ENCODE results near the gene CYTH1. TPM values are rescaled to one million over a fixed set of nuclear protein-coding genes. Genes with fewer than 3 reads are reported as not detected.

The CYTH1 gene
- total RNA-seq, 6 donors from 2014 or later: 113 to 295 (median 121) TPM

- Histone ChIP-seq H3K4me3 (no peak overlapping the region), H3K4me1 (peaks cover 44 to 80% (median 56%) of the 10 kb centered on the region in 4 donors), H3K36me3 (no peaks in the 10 kb centered on the region), H3K27me3 (no peaks in the 10 kb centered on the region), H3K27ac (peak overlapping the region; percentile 74 to 88 (median 84)), H3K9me3 (no peaks in the 10 kb centered on the region)
- peak; percentile 44 to 79 for TF ChIP-seq POLR2AphosphoS5 (IDR thresholded peaks at IDR 0.05)
- TF ChIP-seq POLR2A (IDR thresholded peaks at IDR 0.05): peak in 1 of 4 donors; percentile 67
- no peak for TF ChIP-seq CTCF (IDR thresholded peaks at IDR 0.05)
- no peak for TF ChIP-seq EP300 (IDR thresholded peaks at IDR 0.05)
- ATAC-seq (ENCODE audit: low FRiP score in 2 of 2) (peak; percentile 90 to 91), DNase-seq (peak in 1 of 2 donors; percentile 88)
- WGBS, 2 donors: 46 to 57% methylated on average over 8 of the region's 8 CpGs
Observed at GRCh38 chr17:78748730-78749317, 33.2 kb downstream of the CYTH1 start.

- DNase-seq (peak in 1 of 2 donors; percentile 55), ATAC-seq (ENCODE audit: low FRiP score in 2 of 2) (peak in 1 of 2 donors; percentile 55)
- H3K27ac ChIP-seq: peak overlapping the region; percentile 63 to 88 (median 84)
- peaks cover 44 to 73% (median 56%) of the 10 kb centered on the region in 4 donors for H3K4me1 ChIP-seq
- no peaks in the 10 kb centered on the region for H3K36me3 ChIP-seq
- WGBS, 2 donors: 40 to 48% methylated on average over 6 of the region's 6 CpGs
- no peaks in the 10 kb centered on the region for H3K9me3 ChIP-seq
- H3K27me3 ChIP-seq: no peaks in the 10 kb centered on the region
- no peak overlapping the region for H3K4me3 ChIP-seq
- no peak for TF ChIP-seq POLR2AphosphoS5 (IDR thresholded peaks at IDR 0.05)
- TF ChIP-seq CTCF (IDR thresholded peaks at IDR 0.05): no peak
- TF ChIP-seq POLR2A (IDR thresholded peaks at IDR 0.05): no peak
- no peak for TF ChIP-seq EP300 (IDR thresholded peaks at IDR 0.05)
Observed at GRCh38 chr17:78748048-78748729, 33.9 kb downstream of the CYTH1 start.

GRCh38 chr17:78747488-78747887 is 34.6 kb downstream of the CYTH1 start:
- Histone ChIP-seq H3K4me3 (no peak overlapping the region), H3K27me3 (no peaks in the 10 kb centered on the region), H3K27ac (peak overlapping the region; percentile 63 to 88 (median 84)), H3K4me1 (peaks cover 45 to 71% (median 60%) of the 10 kb centered on the region in 4 donors), H3K36me3 (no peaks in the 10 kb centered on the region), H3K9me3 (no peaks in the 10 kb centered on the region)
- WGBS, 2 donors: 75 to 79% methylated on average over 2 of the region's 2 CpGs
- no peak for DNase-seq
- ATAC-seq (ENCODE audit: low FRiP score in 2 of 2): no peak
- TF ChIP-seq POLR2A (IDR thresholded peaks at IDR 0.05) (no peak), CTCF (IDR thresholded peaks at IDR 0.05) (no peak), EP300 (IDR thresholded peaks at IDR 0.05) (no peak), POLR2AphosphoS5 (IDR thresholded peaks at IDR 0.05) (no peak)

GRCh38 chr17:78746949-78747269 is 35.2 kb downstream of the CYTH1 start:
- DNase-seq: no peak
- TF ChIP-seq POLR2A (IDR thresholded peaks at IDR 0.05): no peak
- TF ChIP-seq EP300 (IDR thresholded peaks at IDR 0.05): no peak
- no peak for TF ChIP-seq POLR2AphosphoS5 (IDR thresholded peaks at IDR 0.05)
- Histone ChIP-seq H3K36me3 (no peaks in the 10 kb centered on the region), H3K9me3 (no peaks in the 10 kb centered on the region), H3K4me3 (no peak overlapping the region), H3K27ac (peak overlapping the region; percentile 63 to 88 (median 84)), H3K4me1 (peaks cover 48 to 76% (median 66%) of the 10 kb centered on the region in 4 donors), H3K27me3 (no peaks in the 10 kb centered on the region)
- ATAC-seq (ENCODE audit: low FRiP score in 2 of 2): no peak
- 58 to 73% methylated on average over 2 of the region's 2 CpGs for whole genome bisulfite sequencing, 2 donors

GRCh38 chr17:78746263-78746948 is 35.7 kb downstream of the CYTH1 start:
- Histone ChIP-seq H3K9me3 (no peaks in the 10 kb centered on the region), H3K27ac (peak overlapping the region; percentile 32 to 88 (median 73)), H3K27me3 (no peaks in the 10 kb centered on the region), H3K4me1 (peaks cover 53 to 79% (median 69%) of the 10 kb centered on the region in 4 donors), H3K36me3 (no peaks in the 10 kb centered on the region), H3K4me3 (no peak overlapping the region)
- peak in 1 of 2 donors; percentile 47 for DNase-seq
- 69 to 72% methylated on average over 12 of the region's 12 CpGs for WGBS, 2 donors
- no peak for TF ChIP-seq POLR2AphosphoS5 (IDR thresholded peaks at IDR 0.05)
- no peak for TF ChIP-seq CTCF (IDR thresholded peaks at IDR 0.05)
- no peak for TF ChIP-seq POLR2A (IDR thresholded peaks at IDR 0.05)
- no peak for TF ChIP-seq EP300 (IDR thresholded peaks at IDR 0.05)
- no peak for ATAC-seq (ENCODE audit: low FRiP score in 2 of 2)

Measured in upper lobe of left lung (tissue), 6 donors.